SK-N-DZ (cell line): ENCODE data around the gene PTPN12. TPM values are rescaled to one million over a fixed set of nuclear protein-coding genes. Genes with fewer than 3 reads are reported as not detected.
A peak's percentile ranks its signal among the peaks of the same experiment; 100 is the strongest.
"Not testable (repeated sequence)": the region's sequence is repeated elsewhere in the genome, so short reads cannot be mapped to it uniquely, and the experiment has no call there.

Experiments
- DNase-seq: peaks from one replicate; pipeline ENCODE4 v3.0.0-alpha.2; 2015; ENCODE audit warnings: low spot score
- polyA plus RNA-seq, 2 experiments: library from polyadenylated mRNA; depleted of rRNA; stranded (reverse); fragments of >200 nt; gene quantifications; 2 replicates each; pipeline ENCODE4 v1.2.3, GENCODE V29; 2014

PTPN12 gene
- 22.3 and 22.6 TPM in 2 replicates for polyA plus RNA-seq (2014; cell fraction: cytosol; rRNA removed)
- 28.7 and 45.2 TPM in 2 replicates for polyA plus RNA-seq (2014; cell fraction: nucleus; rRNA removed)

- DNase-seq, result peak; percentile 59
Measured at GRCh38 chr7:77537136-77537777, at the start of gene PTPN12. TSS of gene PTPN12 (plus strand) at chr7:77537295. CDS start at chr7:77537547, 252 bp downstream.

- DNase-seq, result no peak
Measured at GRCh38 chr7:77488986-77489385, 48.1 kb upstream of the PTPN12 start.

GRCh38 chr7:77497079-77497478 is 40.0 kb upstream of the PTPN12 start:
- no peak for DNase-seq

GRCh38 chr7:77498659-77499379 is 38.3 kb upstream of the PTPN12 start:
- no peak for DNase-seq

- DNase-seq, result no peak
Measured at GRCh38 chr7:77501192-77501515, 35.9 kb upstream of the PTPN12 start.

GRCh38 chr7:77504951-77505350 is 32.1 kb upstream of the PTPN12 start:
- no peak for DNase-seq

GRCh38 chr7:77506899-77507298 is 30.2 kb upstream of the PTPN12 start:
- DNase-seq, result no peak

- not testable (repeated sequence) for DNase-seq
Measured at GRCh38 chr7:77513002-77513670, 24.0 kb upstream of the PTPN12 start.

GRCh38 chr7:77516085-77516484 is 21.0 kb upstream of the PTPN12 start:
- DNase-seq, result no peak

GRCh38 chr7:77520261-77520660 is 16.8 kb upstream of the PTPN12 start:
- DNase-seq, result no peak

- not testable (repeated sequence) for DNase-seq
Measured at GRCh38 chr7:77521537-77521936, 15.6 kb upstream of the PTPN12 start.

- DNase-seq, result no peak
Measured at GRCh38 chr7:77524731-77525130, 12.4 kb upstream of the PTPN12 start.

GRCh38 chr7:77525231-77525630 is 11.9 kb upstream of the PTPN12 start:
- DNase-seq, result no peak

GRCh38 chr7:77528368-77528767 is 8.7 kb upstream of the PTPN12 start:
- DNase-seq, result no peak

- DNase-seq, result no peak
Measured at GRCh38 chr7:77529279-77529678, 7.8 kb upstream of the PTPN12 start.

- DNase-seq, result no peak
Measured at GRCh38 chr7:77531038-77531437, 6.1 kb upstream of the PTPN12 start.

GRCh38 chr7:77532247-77532646 is 4.8 kb upstream of the PTPN12 start:
- DNase-seq, result no peak

GRCh38 chr7:77532732-77533131 is 4.4 kb upstream of the PTPN12 start:
- not testable (repeated sequence) for DNase-seq

GRCh38 chr7:77534046-77534445 is 3.0 kb upstream of the PTPN12 start:
- DNase-seq, result not testable (repeated sequence)

- no peak for DNase-seq
Measured at GRCh38 chr7:77536017-77536412, 1.1 kb upstream of the PTPN12 start.

GRCh38 chr7:77536413-77537135 is 521 bp upstream of the PTPN12 start:
- peak; percentile 95 for DNase-seq

GRCh38 chr7:77537778-77538280 is 734 bp downstream of the PTPN12 start:
- DNase-seq, result peak; percentile 64
